Activated T-helper 17 cell treated with anti-CD3 and anti-CD28 coated beads, Interleukin-2, amount 50 U/mL, for 72 hours (primary cell): Measurements from ENCODE around the gene PTPRN2. TPM values are rescaled to one million over a fixed set of nuclear protein-coding genes. Genes with fewer than 3 reads are reported as not detected.

Source experiments
- ATAC-seq: fragments of 150-1000 bp; cut with Tn5 transposase; replicated peaks from 2 replicates; pipeline ENCODE4 v1.10.0; 2021; ENCODE audit warnings: mild to moderate bottlenecking, moderate library complexity
- H3K27ac Mint-ChIP-seq: one replicate; pipeline ENCODE4 v1.8.0; 2022; ENCODE audit warnings: mixed read lengths
- H3K27me3 Mint-ChIP-seq: one replicate; pipeline ENCODE4 v1.8.0; 2022; ENCODE audit warnings: mixed read lengths
- H3K36me3 Mint-ChIP-seq: one replicate; pipeline ENCODE4 v1.8.0; 2022; ENCODE audit warnings: low read depth, mild to moderate bottlenecking, mixed read lengths
- H3K4me1 Mint-ChIP-seq: one replicate; pipeline ENCODE4 v1.8.0; 2022; ENCODE audit warnings: mixed read lengths
- H3K4me3 Mint-ChIP-seq: one replicate; pipeline ENCODE4 v1.8.0; 2022; ENCODE audit warnings: mild to moderate bottlenecking, mixed read lengths
- H3K9me3 Mint-ChIP-seq: one replicate; pipeline ENCODE4 v1.8.0; 2022; ENCODE audit warnings: mixed read lengths
- total RNA-seq, 2 donors: library from RNA; stranded (reverse); gene quantifications; one replicate each; pipeline ENCODE4 v1.2.3, GENCODE V29; 2022

Gene PTPRN2
- total RNA-seq, 2 donors from 2014 or later: 0.48 to 1.4 TPM

GRCh38 chr7:157769526-157770215 is 818.0 kb downstream of the PTPRN2 start:
- H3K27ac Mint-ChIP-seq: no peak overlapping the region

GRCh38 chr7:157769086-157769485 is 818.5 kb downstream of the PTPRN2 start:
- peaks cover 27% of the 10 kb centered on the region for H3K27me3 Mint-ChIP-seq
- no peak overlapping the region for H3K27ac Mint-ChIP-seq
- H3K4me3 Mint-ChIP-seq: no peak overlapping the region
- H3K4me1 Mint-ChIP-seq: peaks cover 6% of the 10 kb centered on the region
- H3K9me3 Mint-ChIP-seq: peaks cover 14% of the 10 kb centered on the region
- no peak for ATAC-seq
- H3K36me3 Mint-ChIP-seq: no peaks in the 10 kb centered on the region

More at GRCh38 chr7:157769526-157770215, 818.0 kb downstream of the PTPRN2 start:
- H3K9me3 Mint-ChIP-seq: peaks cover 14% of the 10 kb centered on the region
- peaks cover 6% of the 10 kb centered on the region for H3K4me1 Mint-ChIP-seq
- H3K4me3 Mint-ChIP-seq: no peak overlapping the region
- no peak for ATAC-seq
- H3K27me3 Mint-ChIP-seq: peaks cover 27% of the 10 kb centered on the region
- H3K36me3 Mint-ChIP-seq: no peaks in the 10 kb centered on the region

GRCh38 chr7:157768198-157768597 is 819.4 kb downstream of the PTPRN2 start:
- Mint-ChIP-seq H3K27ac (no peak overlapping the region), H3K4me3 (no peak overlapping the region), H3K36me3 (no peaks in the 10 kb centered on the region), H3K9me3 (peaks cover 19% of the 10 kb centered on the region), H3K4me1 (peaks cover 6% of the 10 kb centered on the region), H3K27me3 (peaks cover 27% of the 10 kb centered on the region)
- ATAC-seq: no peak

GRCh38 chr7:157767506-157768197 is 820.0 kb downstream of the PTPRN2 start:
- Mint-ChIP-seq H3K4me1 (peaks cover 6% of the 10 kb centered on the region), H3K36me3 (no peaks in the 10 kb centered on the region), H3K27me3 (peaks cover 27% of the 10 kb centered on the region), H3K4me3 (no peak overlapping the region), H3K27ac (no peak overlapping the region), H3K9me3 (peaks cover 19% of the 10 kb centered on the region)
- ATAC-seq: no peak

GRCh38 chr7:157766098-157766497 is 821.5 kb downstream of the PTPRN2 start:
- Mint-ChIP-seq H3K4me3 (no peak overlapping the region), H3K36me3 (no peaks in the 10 kb centered on the region), H3K9me3 (peaks cover 14% of the 10 kb centered on the region), H3K4me1 (peaks cover 6% of the 10 kb centered on the region), H3K27ac (no peak overlapping the region), H3K27me3 (peaks cover 19% of the 10 kb centered on the region)
- no peak for ATAC-seq

GRCh38 chr7:157764946-157765537 is 822.6 kb downstream of the PTPRN2 start:
- Mint-ChIP-seq H3K36me3 (no peaks in the 10 kb centered on the region), H3K9me3 (peaks cover 14% of the 10 kb centered on the region), H3K4me1 (peaks cover 11% of the 10 kb centered on the region), H3K4me3 (no peak overlapping the region), H3K27me3 (peaks cover 26% of the 10 kb centered on the region), H3K27ac (no peak overlapping the region)
- ATAC-seq: no peak

- no peak for ATAC-seq
- peaks cover 26% of the 10 kb centered on the region for H3K27me3 Mint-ChIP-seq
- H3K4me3 Mint-ChIP-seq: no peak overlapping the region
- H3K27ac Mint-ChIP-seq: no peak overlapping the region
- no peaks in the 10 kb centered on the region for H3K36me3 Mint-ChIP-seq
- peaks cover 14% of the 10 kb centered on the region for H3K9me3 Mint-ChIP-seq
- peaks cover 11% of the 10 kb centered on the region for H3K4me1 Mint-ChIP-seq
These were observed 823.4 kb downstream of the PTPRN2 start for GRCh38 chr7:157764193-157764592.

- H3K4me3 Mint-ChIP-seq: no peak overlapping the region
- peaks cover 11% of the 10 kb centered on the region for H3K4me1 Mint-ChIP-seq
- ATAC-seq: no peak
- no peak overlapping the region for H3K27ac Mint-ChIP-seq
- no peaks in the 10 kb centered on the region for H3K36me3 Mint-ChIP-seq
- peaks cover 14% of the 10 kb centered on the region for H3K9me3 Mint-ChIP-seq
- peaks cover 23% of the 10 kb centered on the region for H3K27me3 Mint-ChIP-seq
These were observed 824.2 kb downstream of the PTPRN2 start for GRCh38 chr7:157763279-157764000.

GRCh38 chr7:157762824-157763223 is 824.8 kb downstream of the PTPRN2 start:
- no peak for ATAC-seq
- peaks cover 11% of the 10 kb centered on the region for H3K4me1 Mint-ChIP-seq
- no peak overlapping the region for H3K4me3 Mint-ChIP-seq

GRCh38 chr7:157760004-157760730 is 827.5 kb downstream of the PTPRN2 start:
- ATAC-seq: no peak
- Mint-ChIP-seq H3K4me3 (no peak overlapping the region), H3K9me3 (peaks cover 5% of the 10 kb centered on the region), H3K27me3 (peaks cover 12% of the 10 kb centered on the region), H3K4me1 (peaks cover 6% of the 10 kb centered on the region), H3K27ac (no peak overlapping the region), H3K36me3 (no peaks in the 10 kb centered on the region)

More at GRCh38 chr7:157762824-157763223, 824.8 kb downstream of the PTPRN2 start:
- H3K27me3 Mint-ChIP-seq: peaks cover 23% of the 10 kb centered on the region
- H3K36me3 Mint-ChIP-seq: no peaks in the 10 kb centered on the region
- H3K27ac Mint-ChIP-seq: no peak overlapping the region
- peaks cover 14% of the 10 kb centered on the region for H3K9me3 Mint-ChIP-seq

GRCh38 chr7:157759246-157759805 is 828.3 kb downstream of the PTPRN2 start:
- Mint-ChIP-seq H3K36me3 (no peaks in the 10 kb centered on the region), H3K4me1 (peaks cover 6% of the 10 kb centered on the region), H3K9me3 (peaks cover 5% of the 10 kb centered on the region), H3K27me3 (peaks cover 7% of the 10 kb centered on the region), H3K4me3 (no peak overlapping the region), H3K27ac (no peak overlapping the region)
- ATAC-seq: no peak

- no peak overlapping the region for H3K4me3 Mint-ChIP-seq
These were observed 829.0 kb downstream of the PTPRN2 start for GRCh38 chr7:157758468-157759245.

More at GRCh38 chr7:157758468-157759245, 829.0 kb downstream of the PTPRN2 start:
- no peak overlapping the region for H3K27ac Mint-ChIP-seq
- peaks cover 2% of the 10 kb centered on the region for H3K9me3 Mint-ChIP-seq
- peaks cover 6% of the 10 kb centered on the region for H3K4me1 Mint-ChIP-seq
- no peak for ATAC-seq
- peaks cover 7% of the 10 kb centered on the region for H3K27me3 Mint-ChIP-seq
- no peaks in the 10 kb centered on the region for H3K36me3 Mint-ChIP-seq
